ENCODE measurements around the gene TMCC3. TPM values are rescaled to one million over a fixed set of nuclear protein-coding genes. Genes with fewer than 3 reads are reported as not detected.

The TMCC3 gene
- total and polyA plus RNA-seq, 11 donors = 0.69 to 8.2 (median 2.9) TPM

DNA sequence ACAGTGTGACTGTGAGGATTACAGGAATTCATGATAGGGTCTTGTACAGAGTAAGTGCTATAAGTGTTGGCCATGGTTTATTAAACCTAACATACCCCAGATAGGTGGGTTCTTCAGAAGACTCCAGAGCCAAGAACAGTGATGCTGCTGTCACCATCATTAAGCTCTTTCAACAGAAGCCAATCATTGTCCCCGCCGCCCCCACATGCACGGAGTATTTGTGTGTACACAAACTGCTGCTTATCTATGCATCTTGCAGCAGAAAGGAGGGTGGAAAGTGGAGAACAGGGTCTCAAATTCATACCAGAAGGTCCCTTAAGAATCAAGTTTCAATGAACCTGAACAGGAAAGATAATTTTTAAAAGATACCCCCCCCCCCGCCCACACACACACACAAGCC lies 51.2 kb downstream of the TMCC3 start:
- Histone ChIP-seq H3K27me3 (no peaks in the 10 kb centered on the region), H3K9me3 (no peaks in the 10 kb centered on the region), H3K36me3 (no peaks in the 10 kb centered on the region), H3K4me1 (peaks cover 0 to 11% (median 5%) of the 10 kb centered on the region in 12 donors), H3K4me3 (no peak overlapping the region), H3K27ac (no peak overlapping the region)
- WGBS, 4 donors = 68 to 83% (median 80%) methylated on average over 4 of the region's 4 CpGs
- TF ChIP-seq POLR2A (IDR thresholded peaks at IDR 0.05) = no peak
- TF ChIP-seq, protein P1, sequence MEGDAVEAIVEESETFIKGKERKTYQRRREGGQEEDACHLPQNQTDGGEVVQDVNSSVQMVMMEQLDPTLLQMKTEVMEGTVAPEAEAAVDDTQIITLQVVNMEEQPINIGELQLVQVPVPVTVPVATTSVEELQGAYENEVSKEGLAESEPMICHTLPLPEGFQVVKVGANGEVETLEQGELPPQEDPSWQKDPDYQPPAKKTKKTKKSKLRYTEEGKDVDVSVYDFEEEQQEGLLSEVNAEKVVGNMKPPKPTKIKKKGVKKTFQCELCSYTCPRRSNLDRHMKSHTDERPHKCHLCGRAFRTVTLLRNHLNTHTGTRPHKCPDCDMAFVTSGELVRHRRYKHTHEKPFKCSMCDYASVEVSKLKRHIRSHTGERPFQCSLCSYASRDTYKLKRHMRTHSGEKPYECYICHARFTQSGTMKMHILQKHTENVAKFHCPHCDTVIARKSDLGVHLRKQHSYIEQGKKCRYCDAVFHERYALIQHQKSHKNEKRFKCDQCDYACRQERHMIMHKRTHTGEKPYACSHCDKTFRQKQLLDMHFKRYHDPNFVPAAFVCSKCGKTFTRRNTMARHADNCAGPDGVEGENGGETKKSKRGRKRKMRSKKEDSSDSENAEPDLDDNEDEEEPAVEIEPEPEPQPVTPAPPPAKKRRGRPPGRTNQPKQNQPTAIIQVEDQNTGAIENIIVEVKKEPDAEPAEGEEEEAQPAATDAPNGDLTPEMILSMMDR (IDR thresholded peaks at IDR 0.05) = no peak
- DNase-seq = no peak
- intact Hi-C loops (cut with DNase I) = no loop called here
- no peak for ATAC-seq

DNA sequence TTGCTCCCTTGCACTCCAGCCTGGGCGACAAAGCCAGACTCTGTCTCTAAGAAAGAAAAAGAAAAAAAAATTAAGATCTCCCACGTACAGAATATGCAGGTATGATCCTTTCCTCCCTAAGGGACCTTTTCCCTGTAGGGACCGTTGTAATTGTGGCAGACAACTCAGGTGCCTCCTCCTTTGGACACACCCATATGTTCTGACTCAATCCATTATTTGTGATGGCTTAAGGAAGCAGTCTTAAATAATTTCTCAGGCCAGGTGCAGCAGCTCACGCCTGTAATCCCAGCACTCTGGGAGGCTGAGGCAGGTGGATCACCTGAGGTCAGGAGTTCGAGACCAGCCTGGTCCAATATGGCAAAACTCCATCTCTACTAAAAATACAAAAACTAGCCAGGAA lies 53.1 kb downstream of the TMCC3 start:
- Histone ChIP-seq H3K27ac (no peak overlapping the region), H3K4me3 (no peak overlapping the region), H3K9me3 (no peaks in the 10 kb centered on the region), H3K27me3 (no peaks in the 10 kb centered on the region), H3K36me3 (no peaks in the 10 kb centered on the region), H3K4me1 (peaks cover 0 to 23% (median 8%) of the 10 kb centered on the region in 12 donors)
- TF ChIP-seq, protein P1 (IDR thresholded peaks at IDR 0.05) = no peak
- TF ChIP-seq POLR2A (IDR thresholded peaks at IDR 0.05) = no peak
- no peak for ATAC-seq
- WGBS, 4 donors = 85 to 93% (median 91%) methylated on average over 5 of the region's 5 CpGs
- intact Hi-C loops (cut with DNase I) = no loop called here
- no peak for DNase-seq

DNA sequence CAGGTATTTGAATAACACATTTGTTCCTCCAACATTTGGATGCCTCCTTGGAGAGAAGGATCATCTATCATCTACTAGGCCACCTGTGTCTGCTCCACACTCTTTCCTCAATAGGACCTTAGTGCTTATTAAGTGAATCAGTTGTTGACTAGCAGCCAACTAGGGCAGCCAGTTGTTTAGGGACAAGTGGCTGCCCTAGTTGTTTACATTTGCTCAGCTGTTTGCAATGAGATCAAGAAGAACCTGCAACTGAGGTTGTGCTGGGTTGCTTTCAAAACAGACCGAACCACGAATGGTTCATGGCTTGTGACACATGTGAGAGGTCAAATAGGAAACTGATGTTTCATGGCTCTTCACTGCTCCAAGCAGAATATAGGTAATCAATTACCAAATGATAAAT lies 53.8 kb downstream of the TMCC3 start:
- Histone ChIP-seq H3K9me3 (no peaks in the 10 kb centered on the region), H3K27ac (no peak overlapping the region), H3K27me3 (no peaks in the 10 kb centered on the region), H3K4me3 (no peak overlapping the region), H3K4me1 (peaks cover 0 to 28% (median 8%) of the 10 kb centered on the region in 12 donors), H3K36me3 (no peaks in the 10 kb centered on the region)
- TF ChIP-seq POLR2A (IDR thresholded peaks at IDR 0.05) = no peak
- TF ChIP-seq, protein P1 (IDR thresholded peaks at IDR 0.05) = no peak
- DNase-seq = no peak
- ATAC-seq = no peak
- intact Hi-C loops (cut with DNase I) = no loop called here
- 88 to 100% (median 96%) methylated on average over 2 of the region's 2 CpGs for WGBS, 4 donors

DNA sequence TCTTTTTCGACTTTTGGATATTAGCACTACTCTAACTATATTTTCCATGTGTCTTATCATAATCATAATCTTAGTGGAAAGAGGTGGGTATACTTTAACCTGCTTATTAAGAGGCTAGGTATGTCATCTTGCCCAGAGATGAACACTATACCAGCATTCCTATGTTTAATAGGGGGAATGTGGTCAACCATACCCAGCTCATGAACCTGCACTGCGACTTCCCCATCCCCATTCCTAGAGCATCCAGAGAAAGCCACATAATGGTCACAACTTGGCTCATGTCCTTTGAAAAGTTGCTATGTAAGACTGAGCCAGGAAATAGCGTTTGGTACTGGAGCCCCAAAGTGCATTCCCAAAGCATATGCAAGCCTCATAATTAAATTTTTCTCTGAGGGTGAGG lies 55.2 kb downstream of the TMCC3 start:
- TF ChIP-seq POLR2A (IDR thresholded peaks at IDR 0.05) = no peak
- TF ChIP-seq, protein P1 (IDR thresholded peaks at IDR 0.05) = no peak
- Histone ChIP-seq H3K36me3 (no peaks in the 10 kb centered on the region), H3K4me1 (peaks cover 0 to 33% (median 8%) of the 10 kb centered on the region in 12 donors), H3K9me3 (no peaks in the 10 kb centered on the region), H3K27ac (peak overlapping the region in 3 of 12 donors; percentile 55 to 75 (median 61)), H3K4me3 (no peak overlapping the region), H3K27me3 (no peaks in the 10 kb centered on the region)
- WGBS, 4 donors = 77 to 93% (median 83%) methylated on average over 3 of the region's 3 CpGs
- ATAC-seq = no peak
- intact Hi-C loops (cut with DNase I) = no loop called here
- no peak for DNase-seq
